PC-9 (cell line): ENCODE results near the gene RASL12. TPM values are rescaled to one million over a fixed set of nuclear protein-coding genes. Genes with fewer than 3 reads are reported as not detected.

ENCODE experiments used
- BruUV-seq: library from RNA; stranded (reverse); fragments of 400-500 nt; replicated peaks from 2 replicates; lab custom pipeline; 2021; lab: Mats Ljungman, UMichigan
- CTCF ChIA-PET: fragments of 300-600 bp; sonication (Branson Sonifier 250); formaldehyde crosslinking; loops from one replicate; lab custom pipeline; 2022; ENCODE audit warnings: antibody characterized with exemption; lab: Charles Lee
- POLR2A ChIA-PET: fragments of 300-600 bp; sonication (Branson Sonifier 250); formaldehyde crosslinking; loops from one replicate; lab custom pipeline; 2022; ENCODE audit warnings: antibody characterized with exemption; ENCODE audit not compliant: unreplicated experiment; lab: Charles Lee
- DNase-seq, 2 experiments: peaks; one replicate each; pipeline versions ENCODE4 v3.0.0 to v3.0.0-alpha.2; 2015 to 2022; ENCODE audit warnings: mixed read lengths in 1 of 2
- H2AFZ ChIP-seq: fragments of 200-600 bp; sonication (generic); 2 replicates; pipeline ENCODE4 v1.8.1; 2017; ENCODE audit warnings: antibody characterized with exemption
- H3F3A ChIP-seq: fragments of 200-600 bp; sonication (generic); 2 replicates; pipeline ENCODE4 v1.8.1; 2017; ENCODE audit warnings: antibody characterized with exemption, mild to moderate bottlenecking, low read depth; ENCODE audit not compliant: insufficient read depth
- H3K27ac ChIP-seq: fragments of 200-600 bp; sonication (generic); 2 replicates; pipeline ENCODE4 v1.6.1; 2016; ENCODE audit warnings: mixed run types
- H3K27me3 ChIP-seq: fragments of 200-600 bp; sonication (generic); 2 replicates; pipeline ENCODE4 v1.6.1; 2016; ENCODE audit warnings: low read depth, mixed run types; ENCODE audit not compliant: insufficient read depth
- H3K36me3 ChIP-seq: fragments of 200-600 bp; sonication (generic); 2 replicates; pipeline ENCODE4 v1.6.1; 2016; ENCODE audit warnings: low read depth, mixed run types
- H3K4me1 ChIP-seq: fragments of 200-600 bp; sonication (generic); replicated peaks from 2 replicates; pipeline ENCODE4 v1.6.1; 2016; ENCODE audit warnings: mixed run types; ENCODE audit not compliant: insufficient read depth
- H3K4me2 ChIP-seq: fragments of 200-600 bp; sonication (generic); 2 replicates; pipeline ENCODE4 v1.6.1; 2017; ENCODE audit warnings: mixed run types
- H3K4me3 ChIP-seq: fragments of 200-600 bp; sonication (generic); 2 replicates; pipeline ENCODE4 v1.6.1; 2016; ENCODE audit warnings: mixed run types
- H3K79me2 ChIP-seq: fragments of 200-600 bp; sonication (generic); 2 replicates; pipeline ENCODE4 v1.6.1; 2017; ENCODE audit warnings: low read depth, mixed run types
- H3K9me2 ChIP-seq: fragments of 200-600 bp; sonication (generic); 2 replicates; pipeline ENCODE4 v1.8.1; 2017; ENCODE audit warnings: mild to moderate bottlenecking; ENCODE audit not compliant: insufficient read depth
- H3K9me3 ChIP-seq: fragments of 200-600 bp; sonication (generic); 2 replicates; pipeline ENCODE4 v1.8.1; 2016; ENCODE audit warnings: low read depth; ENCODE audit not compliant: insufficient read depth
- H4K20me1 ChIP-seq: fragments of 200-600 bp; sonication (generic); 2 replicates; pipeline ENCODE4 v1.8.1; 2017; ENCODE audit not compliant: insufficient read depth
- EZH2 ChIP-seq: fragments of 200-600 bp; sonication (generic); IDR thresholded peaks from 2 replicates; pipeline ENCODE4 v1.8.0; 2017; ENCODE audit warnings: antibody characterized with exemption, low read depth
- intact Hi-C: fragments of 100-400 bp; cut with micrococcal nuclease; formaldehyde crosslinking; loops from one replicate; pipeline ENCODE4 v1.10.0; 2022; ENCODE audit not compliant: unreplicated experiment
- total RNA-seq: library from RNA; stranded (reverse); gene quantifications from 2 replicates; pipeline ENCODE4 v1.2.3, GENCODE V29; 2021
- TF ChIP-seq, protein P1 (sequence below): fragments of 200-600 bp; sonication (generic); conservative IDR thresholded peaks from 2 replicates; pipeline ENCODE4 v1.6.1; 2017; ENCODE audit warnings: mixed run types, antibody characterized with exemption, mild to moderate bottlenecking, moderate library complexity

The RASL12 gene
- total RNA-seq, 1 experiment from 2014 or later, result not detected

GRCh38 chr15:65027593-65027992 lies 40.2 kb downstream of the RASL12 start:
- H3K4me2 ChIP-seq, result peak overlapping the region; percentile 85

DNA sequence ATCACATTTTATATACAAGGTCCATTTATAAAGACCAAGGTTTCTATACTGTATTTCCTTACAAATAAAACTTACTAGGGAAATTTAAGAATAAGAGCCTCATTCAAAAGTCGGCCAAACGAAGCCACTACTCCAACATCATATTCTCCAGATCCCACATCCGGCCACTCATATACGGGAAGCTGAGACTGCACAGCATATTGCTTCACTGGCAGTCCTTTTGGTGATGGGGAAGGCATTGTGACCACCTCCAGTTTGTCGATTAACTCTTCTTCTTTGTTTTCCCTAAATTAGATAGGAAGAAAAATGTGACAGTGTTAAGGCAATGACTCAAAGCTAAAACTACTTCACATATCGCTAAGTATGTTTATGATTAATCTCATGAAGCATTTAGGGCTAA lies 41.0 kb downstream of the RASL12 start:
- BruUV-seq, result no TSS peak
- Histone ChIP-seq H3K4me3 (no peak overlapping the region), H3K79me2 (peaks cover 9% of the 10 kb centered on the region; the same call in 1 of the 2 replicates), H3K27ac (no peak overlapping the region), H3K36me3 (no peaks in the 10 kb centered on the region), H2AFZ (no peak overlapping the region), H3K9me3 (no peaks in the 10 kb centered on the region), H4K20me1 (no peaks in the 10 kb centered on the region), H3K27me3 (no peaks in the 10 kb centered on the region), H3K4me2 (no peak overlapping the region), H3K9me2 (no peaks in the 10 kb centered on the region), H3F3A (no peaks in the 10 kb centered on the region), H3K4me1 (peaks cover 10% of the 10 kb centered on the region; the same call in 1 of the 2 replicates)
- POLR2A ChIA-PET, result no interaction called here
- CTCF ChIA-PET, result interaction anchor here (0.6 kb wide), 1 partner anchor 271 kb away, joined by 3 read pairs; no protein-coding TSS in a partner anchor
- no peak for TF ChIP-seq EZH2
- TF ChIP-seq, protein P1, sequence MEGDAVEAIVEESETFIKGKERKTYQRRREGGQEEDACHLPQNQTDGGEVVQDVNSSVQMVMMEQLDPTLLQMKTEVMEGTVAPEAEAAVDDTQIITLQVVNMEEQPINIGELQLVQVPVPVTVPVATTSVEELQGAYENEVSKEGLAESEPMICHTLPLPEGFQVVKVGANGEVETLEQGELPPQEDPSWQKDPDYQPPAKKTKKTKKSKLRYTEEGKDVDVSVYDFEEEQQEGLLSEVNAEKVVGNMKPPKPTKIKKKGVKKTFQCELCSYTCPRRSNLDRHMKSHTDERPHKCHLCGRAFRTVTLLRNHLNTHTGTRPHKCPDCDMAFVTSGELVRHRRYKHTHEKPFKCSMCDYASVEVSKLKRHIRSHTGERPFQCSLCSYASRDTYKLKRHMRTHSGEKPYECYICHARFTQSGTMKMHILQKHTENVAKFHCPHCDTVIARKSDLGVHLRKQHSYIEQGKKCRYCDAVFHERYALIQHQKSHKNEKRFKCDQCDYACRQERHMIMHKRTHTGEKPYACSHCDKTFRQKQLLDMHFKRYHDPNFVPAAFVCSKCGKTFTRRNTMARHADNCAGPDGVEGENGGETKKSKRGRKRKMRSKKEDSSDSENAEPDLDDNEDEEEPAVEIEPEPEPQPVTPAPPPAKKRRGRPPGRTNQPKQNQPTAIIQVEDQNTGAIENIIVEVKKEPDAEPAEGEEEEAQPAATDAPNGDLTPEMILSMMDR, result no peak
- DNase-seq, result no peak
- intact Hi-C loops, result no loop called here

More at GRCh38 chr15:65027593-65027992, 40.2 kb downstream of the RASL12 start:
- H3K9me2 ChIP-seq, result no peaks in the 10 kb centered on the region
- no peak overlapping the region for H2AFZ ChIP-seq
- H3K36me3 ChIP-seq, result no peaks in the 10 kb centered on the region
- no peak overlapping the region for H3K27ac ChIP-seq
- TF ChIP-seq, protein P1, result no peak
- TF ChIP-seq EZH2, result no peak
- H3K4me3 ChIP-seq, result no peak overlapping the region
- intact Hi-C loops, result no loop called here
- no peaks in the 10 kb centered on the region for H3K27me3 ChIP-seq
- H4K20me1 ChIP-seq, result no peaks in the 10 kb centered on the region
- BruUV-seq, result no TSS peak
- CTCF ChIA-PET, result interaction anchor here (0.6 kb wide), 2 partner anchors 270 to 959 kb away, joined by 3 to 13 read pairs; no protein-coding TSS in a partner anchor
- H3K79me2 ChIP-seq, result peaks cover 9% of the 10 kb centered on the region; the same call in 1 of the 2 replicates
- no peaks in the 10 kb centered on the region for H3K9me3 ChIP-seq
- POLR2A ChIA-PET, result no interaction called here
- no peaks in the 10 kb centered on the region for H3F3A ChIP-seq
- DNase-seq, result no peak
- H3K4me1 ChIP-seq, result peaks cover 10% of the 10 kb centered on the region; the same call in 1 of the 2 replicates

GRCh38 chr15:65021488-65021887 lies 46.3 kb downstream of the RASL12 start:
- Histone ChIP-seq H3K9me3 (no peaks in the 10 kb centered on the region), H3K27me3 (no peaks in the 10 kb centered on the region), H4K20me1 (no peaks in the 10 kb centered on the region), H3K79me2 (no peaks in the 10 kb centered on the region), H3K36me3 (0 out of 2 replicates have a peak, but pooled peaks cover 4% of the 10 kb centered on the region), H3F3A (no peaks in the 10 kb centered on the region), H3K27ac (no peak overlapping the region), H3K4me3 (no peak overlapping the region), H3K4me1 (no peaks in the 10 kb centered on the region), H3K4me2 (no peak overlapping the region), H3K9me2 (no peaks in the 10 kb centered on the region), H2AFZ (no peak overlapping the region)
- ChIA-PET CTCF (no interaction called here), POLR2A (no interaction called here)
- DNase-seq, result no peak
- intact Hi-C loops, result no loop called here
- BruUV-seq, result no TSS peak
- TF ChIP-seq EZH2, result no peak
- TF ChIP-seq, protein P1, result no peak
